Activated CD4-positive, alpha-beta T cell treated with anti-CD3 and anti-CD28 coated beads for 4 hours (primary cell): ENCODE measurements around the gene PYGB.
A peak's percentile ranks its signal among the peaks of the same experiment; 100 is the strongest.

ENCODE experiments used
- DNase-seq, 2 donors: peaks; one replicate each; pipeline ENCODE4 v3.0.0-alpha.2; 2020

PYGB gene

DNA sequence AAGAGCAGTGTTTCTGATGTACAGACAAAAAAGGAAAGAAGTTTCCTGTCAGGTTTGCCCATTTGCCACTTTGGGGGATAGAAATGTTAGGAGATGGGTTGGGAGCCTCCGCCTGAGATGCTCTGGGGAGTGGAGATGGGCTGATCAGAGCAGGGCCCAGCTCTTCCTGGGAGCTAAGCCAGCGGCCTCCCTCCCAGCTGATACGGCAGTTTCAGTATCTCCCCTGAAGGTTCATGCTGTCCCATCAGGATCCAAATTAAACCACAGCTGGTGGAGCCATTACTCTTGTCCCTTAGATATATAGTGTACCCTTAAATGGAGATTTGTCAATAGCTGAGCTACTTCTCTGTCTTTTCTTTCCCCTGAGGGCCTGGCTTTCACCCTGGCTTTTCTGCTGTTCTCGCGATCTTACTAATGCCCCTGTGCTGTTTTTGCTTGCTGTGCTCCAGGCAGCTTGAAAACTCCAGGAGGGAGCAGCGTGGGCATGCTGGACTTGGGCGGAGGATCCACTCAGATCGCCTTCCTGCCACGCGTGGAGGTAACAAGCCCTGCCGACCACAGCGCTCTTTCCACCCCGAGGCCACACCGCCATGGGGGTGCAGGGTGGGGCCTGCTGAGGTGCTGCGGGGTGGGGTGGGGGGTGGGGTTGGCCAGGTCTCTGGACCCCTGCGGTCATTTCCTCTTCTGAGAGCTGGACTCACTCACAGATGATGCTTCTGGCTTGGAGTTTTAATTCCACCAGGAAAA lies 31.5 kb upstream of the PYGB start:
- DNase-seq: no peak

DNA sequence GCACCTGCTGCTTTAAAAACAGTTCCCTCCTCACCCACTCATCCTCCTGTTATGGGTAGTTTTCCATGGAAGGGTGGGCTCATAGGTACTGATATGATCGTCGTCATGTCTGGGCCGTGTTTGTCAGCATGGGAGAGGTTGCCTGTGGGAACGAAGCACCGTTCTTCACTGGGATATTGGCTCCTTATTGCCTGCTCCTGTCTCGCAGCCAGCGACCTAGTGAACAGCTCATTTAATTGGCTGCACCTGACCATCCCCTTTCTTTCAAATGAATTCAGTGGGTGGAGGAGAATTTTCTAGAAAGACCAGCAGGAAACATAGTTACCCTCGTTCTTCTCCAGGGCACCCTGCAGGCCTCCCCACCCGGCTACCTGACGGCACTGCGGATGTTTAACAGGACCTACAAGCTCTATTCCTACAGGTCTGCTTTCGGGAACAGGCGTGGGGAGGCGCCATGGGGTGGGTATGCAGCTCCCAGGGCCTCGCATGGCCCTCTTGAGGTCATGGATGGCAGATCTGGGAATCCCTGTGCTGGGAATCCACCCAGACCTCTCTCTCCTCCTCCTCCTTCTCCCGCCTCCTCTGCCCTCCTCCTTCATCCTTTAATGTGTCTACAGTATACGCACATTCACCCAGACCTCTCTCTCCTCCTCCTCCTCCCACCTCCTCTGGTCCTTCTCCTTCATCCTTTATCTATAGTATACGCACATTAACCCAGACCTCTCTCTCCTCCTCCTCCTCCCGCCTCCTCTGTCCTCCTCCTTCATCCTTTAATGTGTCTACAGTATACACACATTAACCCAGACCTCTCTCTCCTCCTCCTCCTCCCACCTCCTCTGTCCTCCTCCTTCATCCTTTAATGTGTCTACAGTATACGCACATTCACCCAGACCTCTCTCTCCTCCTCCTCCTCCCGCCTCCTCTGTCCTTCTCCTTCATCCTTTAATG lies 30.4 kb upstream of the PYGB start:
- DNase-seq: no peak

- DNase-seq: no peak
Observed at GRCh38 chr20:25218109-25218486, 29.8 kb upstream of the PYGB start.

DNA sequence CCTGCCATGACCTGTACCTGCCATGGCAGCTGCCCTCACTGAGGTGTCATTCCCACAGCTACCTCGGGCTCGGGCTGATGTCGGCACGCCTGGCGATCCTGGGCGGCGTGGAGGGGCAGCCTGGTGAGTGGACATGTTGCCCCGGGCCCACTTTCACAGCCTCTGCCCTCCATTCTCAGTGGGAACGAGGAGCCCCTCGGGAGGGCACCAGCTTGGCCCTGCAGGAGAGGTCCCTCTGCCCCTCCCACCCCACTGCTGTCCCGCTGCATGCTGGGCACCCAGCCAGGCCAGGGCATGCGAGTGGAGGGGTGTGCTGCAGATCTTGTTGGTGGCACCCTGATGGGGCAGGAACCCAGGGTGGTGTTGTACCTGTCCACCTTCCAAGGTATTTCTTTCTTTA lies 29.4 kb upstream of the PYGB start:
- DNase-seq: no peak

DNA sequence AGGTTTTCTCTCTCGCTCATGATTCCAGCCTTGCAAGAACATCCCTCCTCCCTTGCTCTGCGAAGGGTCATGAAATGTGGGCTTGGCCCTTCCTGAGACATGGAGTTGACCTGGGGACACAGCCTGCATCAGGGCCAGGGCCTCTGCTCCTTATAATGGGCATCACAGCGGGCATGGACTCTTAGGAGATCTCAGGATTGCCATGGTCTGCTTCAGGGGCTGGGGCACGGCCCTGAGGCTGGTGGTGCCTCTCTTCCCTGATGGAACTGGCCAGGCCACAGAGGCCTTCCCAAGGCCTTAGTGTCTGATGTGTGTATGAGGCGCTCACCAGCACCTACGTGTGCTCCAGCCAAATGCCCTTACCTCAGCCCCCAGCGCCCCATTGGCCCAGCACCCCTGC lies 28.5 kb upstream of the PYGB start:
- DNase-seq: no peak

- DNase-seq: no peak
Observed at GRCh38 chr20:25220021-25220730, 27.7 kb upstream of the PYGB start.

- no peak for DNase-seq
Observed at GRCh38 chr20:25220810-25221591, 26.9 kb upstream of the PYGB start.

GRCh38 chr20:25221592-25222460 lies 26.1 kb upstream of the PYGB start:
- no peak for DNase-seq

DNA sequence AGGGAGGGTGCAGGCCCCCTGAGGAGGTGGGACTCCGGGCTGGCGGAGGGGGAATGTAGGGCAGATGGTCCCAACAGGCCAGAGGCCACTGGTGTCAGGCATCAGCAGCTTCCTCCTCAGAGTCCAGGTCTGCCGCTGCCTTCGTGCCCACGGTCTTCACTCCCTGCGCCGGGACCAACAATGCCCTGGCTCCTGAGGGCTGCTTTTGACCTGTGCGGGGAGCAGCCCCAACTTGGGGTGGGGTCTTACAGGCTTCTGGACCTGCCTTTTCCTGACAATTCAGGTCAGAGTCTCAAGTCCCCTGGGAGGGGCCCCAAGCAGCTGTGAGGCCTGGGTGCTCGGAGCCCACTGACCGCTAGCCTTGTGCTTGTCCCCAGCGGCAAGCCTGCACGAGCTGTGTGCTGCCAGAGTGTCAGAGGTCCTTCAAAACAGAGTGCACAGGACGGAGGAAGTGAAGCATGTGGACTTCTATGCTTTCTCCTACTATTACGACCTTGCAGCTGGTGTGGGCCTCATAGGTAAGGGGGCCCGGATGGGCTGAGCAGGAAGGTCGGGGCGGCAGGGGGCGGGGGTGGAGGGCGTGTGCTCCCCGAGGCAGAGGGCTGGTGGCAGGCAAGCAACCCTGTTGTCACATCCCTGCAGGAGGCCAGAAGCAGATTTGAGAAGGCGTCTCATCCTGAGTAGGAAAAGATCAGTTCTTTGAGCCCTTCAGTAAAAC lies 25.3 kb upstream of the PYGB start:
- no peak for DNase-seq

- peak in 1 of 2 donors; percentile 23 for DNase-seq
Observed at GRCh38 chr20:25223179-25223661, 24.7 kb upstream of the PYGB start.

DNA sequence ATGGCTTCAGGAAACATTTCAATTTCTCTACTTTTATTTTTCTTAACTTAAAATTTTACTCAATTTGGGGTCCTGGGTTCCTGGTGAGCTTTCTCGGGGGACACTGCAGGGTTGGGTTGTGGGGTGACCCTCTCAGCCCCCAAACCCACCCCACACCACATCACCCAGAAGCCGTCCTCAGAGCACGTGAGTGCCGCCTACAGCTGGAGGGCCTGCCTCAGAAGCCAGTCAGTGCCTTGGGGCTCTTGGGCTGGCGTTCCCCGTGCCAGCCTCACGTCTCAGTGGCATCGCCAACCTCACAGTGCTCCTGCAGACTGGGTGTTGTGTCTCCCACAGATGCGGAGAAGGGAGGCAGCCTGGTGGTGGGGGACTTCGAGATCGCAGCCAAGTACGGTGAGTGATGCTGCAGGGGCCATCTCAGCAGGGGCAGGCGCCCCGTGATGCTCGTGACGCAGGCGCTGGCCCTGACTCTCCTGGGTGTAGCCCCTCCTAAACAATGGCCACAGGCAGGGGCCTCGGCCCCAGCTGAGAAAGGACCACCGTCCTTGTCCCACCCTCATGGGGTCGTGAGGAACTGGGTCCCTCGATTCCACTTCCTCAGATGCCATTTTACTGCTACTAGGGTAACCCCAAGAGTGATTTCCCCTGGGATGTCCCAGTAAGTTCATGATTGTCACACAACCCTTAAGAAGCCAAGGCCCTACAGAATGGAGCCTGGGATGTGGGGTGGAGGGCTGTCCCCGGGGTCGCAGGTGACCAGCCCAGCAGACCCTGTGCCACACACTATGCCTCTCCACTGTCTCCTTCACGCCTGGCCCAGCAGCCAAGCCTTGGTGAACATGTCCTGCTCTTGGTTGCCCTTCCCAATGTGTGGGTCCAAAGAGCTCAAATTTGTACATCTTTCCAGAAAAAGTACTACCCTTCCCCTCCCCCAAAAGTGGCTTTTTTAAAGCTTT lies 23.8 kb upstream of the PYGB start:
- no peak for DNase-seq

GRCh38 chr20:25224941-25225340 lies 22.9 kb upstream of the PYGB start:
- no peak for DNase-seq

GRCh38 chr20:25225642-25226432 lies 22.0 kb upstream of the PYGB start:
- DNase-seq: no peak

- no peak for DNase-seq
Observed at GRCh38 chr20:25226433-25227316, 21.2 kb upstream of the PYGB start.

- no peak for DNase-seq
Observed at GRCh38 chr20:25227317-25227831, 20.5 kb upstream of the PYGB start.

DNA sequence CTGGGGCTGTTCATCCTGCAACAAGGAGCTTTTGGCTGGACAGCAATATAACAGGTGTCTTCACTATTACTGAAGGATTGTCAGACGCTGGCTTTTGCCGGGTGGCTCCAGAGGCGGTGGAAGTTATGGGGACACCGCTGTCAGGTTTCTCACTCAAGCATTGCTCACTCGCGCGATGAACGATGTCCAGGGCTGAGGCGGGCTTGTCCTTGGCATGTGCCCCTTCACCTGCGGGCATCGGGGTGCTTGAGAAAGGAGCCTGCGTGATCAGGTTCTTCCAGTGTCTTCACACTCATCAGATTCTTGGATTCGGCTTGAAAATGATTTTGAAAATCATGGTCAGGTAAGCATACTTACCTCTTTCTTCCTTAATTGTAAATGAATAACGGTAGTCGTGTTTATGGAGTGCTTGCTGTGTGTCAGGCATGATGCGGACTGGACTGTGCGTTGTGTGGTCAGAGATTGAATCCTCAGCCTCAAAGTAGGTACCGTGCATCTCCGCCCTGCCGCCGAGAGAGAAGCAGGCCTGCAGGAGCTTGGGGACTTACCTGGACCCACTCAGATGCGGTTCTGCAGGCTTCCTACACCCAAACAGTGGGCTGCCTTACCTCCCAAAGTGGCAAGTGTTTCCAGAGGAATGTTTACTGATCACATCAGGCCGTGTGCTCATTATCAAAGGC lies 18.3 kb upstream of the PYGB start:
- DNase-seq: no peak
